ENCODE results near the gene DNPH1.

GRCh38 chr6:43274916-43275597, 45.8 kb upstream of the DNPH1 start:
- TF ChIP-seq POLR2A (IDR thresholded peaks at IDR 0.05) (no peak), EP300 (IDR thresholded peaks at IDR 0.05) (no peak)
